ENCODE measurements around the gene SH3PXD2B. TPM values are rescaled to one million over a fixed set of nuclear protein-coding genes. Genes with fewer than 3 reads are reported as not detected.

SH3PXD2B gene
- total RNA-seq, 1 donor from 2014 or later, result 81.1 TPM

- Mint-ChIP-seq H3K27ac (ENCODE audit: unreplicated experiment) (no peak overlapping the region), H3K9me3 (ENCODE audit: low read depth) (no peaks in the 10 kb centered on the region), H3K36me3 (ENCODE audit: low read depth) (peaks cover 40% of the 10 kb centered on the region), H3K4me1 (ENCODE audit: low read depth) (peaks cover 15% of the 10 kb centered on the region), H3K27me3 (ENCODE audit: low read depth) (no peaks in the 10 kb centered on the region), H3K4me3 (ENCODE audit: unreplicated experiment) (no peak overlapping the region)
- no peak for DNase-seq (ENCODE audit: low spot score)
- TF ChIP-seq CTCF (IDR thresholded peaks at IDR 0.05), result no peak
Observed at GRCh38 chr5:172385010-172385563, 69.2 kb downstream of the SH3PXD2B start.

GRCh38 chr5:172383191-172383802 is 71.0 kb downstream of the SH3PXD2B start:
- Mint-ChIP-seq H3K9me3 (ENCODE audit: low read depth) (no peaks in the 10 kb centered on the region), H3K27me3 (ENCODE audit: low read depth) (no peaks in the 10 kb centered on the region), H3K4me3 (ENCODE audit: unreplicated experiment) (no peak overlapping the region), H3K36me3 (ENCODE audit: low read depth) (peaks cover 41% of the 10 kb centered on the region), H3K27ac (ENCODE audit: unreplicated experiment) (no peak overlapping the region), H3K4me1 (ENCODE audit: low read depth) (peaks cover 18% of the 10 kb centered on the region)
- TF ChIP-seq CTCF (IDR thresholded peaks at IDR 0.05), result no peak
- DNase-seq (ENCODE audit: low spot score), result no peak

- DNase-seq (ENCODE audit: low spot score), result no peak
- Mint-ChIP-seq H3K27me3 (ENCODE audit: low read depth) (no peaks in the 10 kb centered on the region), H3K4me1 (ENCODE audit: low read depth) (peaks cover 18% of the 10 kb centered on the region), H3K4me3 (ENCODE audit: unreplicated experiment) (no peak overlapping the region), H3K9me3 (ENCODE audit: low read depth) (no peaks in the 10 kb centered on the region), H3K36me3 (ENCODE audit: low read depth) (peaks cover 44% of the 10 kb centered on the region), H3K27ac (ENCODE audit: unreplicated experiment) (no peak overlapping the region)
- TF ChIP-seq CTCF (IDR thresholded peaks at IDR 0.05), result no peak
Observed at GRCh38 chr5:172380987-172381643, 73.2 kb downstream of the SH3PXD2B start.

DNA sequence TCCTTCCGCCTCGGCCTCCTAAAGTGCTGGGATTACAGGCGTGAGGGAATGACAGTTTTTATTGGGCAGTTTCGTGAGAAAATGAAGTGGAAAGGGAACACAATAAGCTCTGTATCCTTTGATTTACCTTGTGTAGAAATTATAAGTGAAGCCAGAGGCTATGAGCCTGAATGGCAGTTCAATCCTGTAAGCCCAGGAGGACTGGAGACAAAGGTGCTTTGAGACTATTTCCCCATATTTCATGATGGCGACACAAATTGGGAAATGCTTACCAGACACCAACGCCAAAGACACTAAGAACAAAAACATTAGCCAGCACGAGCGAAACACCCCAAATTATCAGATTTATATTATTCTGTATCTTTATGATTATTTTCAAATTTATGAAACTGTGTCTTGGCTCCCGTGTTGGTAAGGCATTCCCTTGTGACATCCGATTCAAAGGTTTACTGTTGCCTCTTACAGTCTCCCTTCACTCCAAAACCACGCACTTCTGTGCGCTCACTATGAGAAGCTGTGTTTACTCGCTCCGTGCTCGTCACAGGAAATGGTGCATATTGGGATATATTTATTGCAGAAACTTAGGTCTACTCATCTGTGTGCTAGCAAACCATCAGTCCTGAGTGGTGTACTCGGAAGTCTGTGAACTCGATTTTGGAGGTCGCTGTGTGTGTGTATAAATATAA is 73.9 kb downstream of the SH3PXD2B start:
- TF ChIP-seq CTCF (IDR thresholded peaks at IDR 0.05), result no peak
- DNase-seq (ENCODE audit: low spot score), result no peak
- peaks cover 45% of the 10 kb centered on the region for H3K36me3 Mint-ChIP-seq (ENCODE audit: low read depth)
- no peak overlapping the region for H3K4me3 Mint-ChIP-seq (ENCODE audit: unreplicated experiment)
- no peaks in the 10 kb centered on the region for H3K27me3 Mint-ChIP-seq (ENCODE audit: low read depth)
- H3K4me1 Mint-ChIP-seq (ENCODE audit: low read depth), result peaks cover 18% of the 10 kb centered on the region
- H3K27ac Mint-ChIP-seq (ENCODE audit: unreplicated experiment), result no peak overlapping the region
- H3K9me3 Mint-ChIP-seq (ENCODE audit: low read depth), result no peaks in the 10 kb centered on the region

DNA sequence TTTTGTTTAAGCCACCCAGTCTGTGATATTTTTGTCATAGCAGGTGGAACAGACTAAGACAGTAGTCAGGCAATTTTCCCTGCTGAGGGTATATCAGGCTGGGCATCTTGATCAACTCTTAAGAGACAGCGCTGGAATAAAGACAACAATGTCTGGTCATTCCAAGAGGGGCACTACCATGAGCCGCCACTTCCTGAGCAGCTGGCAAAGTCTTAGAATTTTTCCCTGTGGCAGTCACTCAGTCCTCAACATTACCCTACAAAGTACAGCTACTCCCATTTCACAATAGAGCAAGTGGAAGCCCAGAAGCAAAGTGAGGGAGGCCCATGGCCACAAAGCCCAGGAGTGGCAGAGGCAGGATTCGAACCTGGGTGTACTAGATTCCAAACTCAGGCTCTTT is 74.8 kb downstream of the SH3PXD2B start:
- no peak overlapping the region for H3K4me3 Mint-ChIP-seq (ENCODE audit: unreplicated experiment)
- peaks cover 46% of the 10 kb centered on the region for H3K36me3 Mint-ChIP-seq (ENCODE audit: low read depth)
- DNase-seq (ENCODE audit: low spot score), result no peak
- H3K27ac Mint-ChIP-seq (ENCODE audit: unreplicated experiment), result no peak overlapping the region
- H3K9me3 Mint-ChIP-seq (ENCODE audit: low read depth), result no peaks in the 10 kb centered on the region
- H3K4me1 Mint-ChIP-seq (ENCODE audit: low read depth), result peaks cover 18% of the 10 kb centered on the region
- no peaks in the 10 kb centered on the region for H3K27me3 Mint-ChIP-seq (ENCODE audit: low read depth)
- TF ChIP-seq CTCF (IDR thresholded peaks at IDR 0.05), result no peak
